ENCODE results near the gene UBASH3A.

DNA sequence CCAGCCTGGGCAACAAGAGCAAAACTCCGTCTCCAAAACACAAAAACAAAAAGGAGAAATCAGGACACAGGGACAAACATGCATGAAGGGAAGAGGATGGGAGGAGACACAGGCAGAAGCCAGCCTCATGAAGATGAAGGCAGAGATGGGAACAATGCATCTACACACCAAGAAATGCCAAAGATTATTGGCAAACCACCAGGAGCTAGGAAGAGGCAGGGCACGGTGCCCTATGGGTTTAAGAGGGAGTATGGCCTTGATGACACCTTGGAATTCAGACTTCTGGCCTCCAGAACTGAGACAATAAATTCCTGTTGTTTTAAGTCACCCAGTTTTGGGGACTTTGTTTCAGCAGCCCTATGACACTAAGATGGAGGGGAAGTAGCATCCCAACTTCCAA, 13.0 kb upstream of the UBASH3A start:
- TF ChIP-seq, protein P1, sequence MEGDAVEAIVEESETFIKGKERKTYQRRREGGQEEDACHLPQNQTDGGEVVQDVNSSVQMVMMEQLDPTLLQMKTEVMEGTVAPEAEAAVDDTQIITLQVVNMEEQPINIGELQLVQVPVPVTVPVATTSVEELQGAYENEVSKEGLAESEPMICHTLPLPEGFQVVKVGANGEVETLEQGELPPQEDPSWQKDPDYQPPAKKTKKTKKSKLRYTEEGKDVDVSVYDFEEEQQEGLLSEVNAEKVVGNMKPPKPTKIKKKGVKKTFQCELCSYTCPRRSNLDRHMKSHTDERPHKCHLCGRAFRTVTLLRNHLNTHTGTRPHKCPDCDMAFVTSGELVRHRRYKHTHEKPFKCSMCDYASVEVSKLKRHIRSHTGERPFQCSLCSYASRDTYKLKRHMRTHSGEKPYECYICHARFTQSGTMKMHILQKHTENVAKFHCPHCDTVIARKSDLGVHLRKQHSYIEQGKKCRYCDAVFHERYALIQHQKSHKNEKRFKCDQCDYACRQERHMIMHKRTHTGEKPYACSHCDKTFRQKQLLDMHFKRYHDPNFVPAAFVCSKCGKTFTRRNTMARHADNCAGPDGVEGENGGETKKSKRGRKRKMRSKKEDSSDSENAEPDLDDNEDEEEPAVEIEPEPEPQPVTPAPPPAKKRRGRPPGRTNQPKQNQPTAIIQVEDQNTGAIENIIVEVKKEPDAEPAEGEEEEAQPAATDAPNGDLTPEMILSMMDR (IDR thresholded peaks at IDR 0.05): no peak
- TF ChIP-seq, protein P2, sequence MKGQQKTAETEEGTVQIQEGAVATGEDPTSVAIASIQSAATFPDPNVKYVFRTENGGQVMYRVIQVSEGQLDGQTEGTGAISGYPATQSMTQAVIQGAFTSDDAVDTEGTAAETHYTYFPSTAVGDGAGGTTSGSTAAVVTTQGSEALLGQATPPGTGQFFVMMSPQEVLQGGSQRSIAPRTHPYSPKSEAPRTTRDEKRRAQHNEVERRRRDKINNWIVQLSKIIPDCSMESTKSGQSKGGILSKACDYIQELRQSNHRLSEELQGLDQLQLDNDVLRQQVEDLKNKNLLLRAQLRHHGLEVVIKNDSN (IDR thresholded peaks at IDR 0.05; ENCODE audit: borderline replicate concordance, low read depth): no peak
- TF ChIP-seq POLR2AphosphoS5 (IDR thresholded peaks at IDR 0.05; ENCODE audit: low read depth, low read length) (no peak), TAF1 (IDR thresholded peaks at IDR 0.05; ENCODE audit: borderline replicate concordance, low read depth, low read length) (no peak), NRF1 (IDR thresholded peaks at IDR 0.05; ENCODE audit: low read depth, low read length) (no peak), GABPA (IDR thresholded peaks at IDR 0.05; ENCODE audit: low read depth) (no peak)
- TF ChIP-seq, protein P3, sequence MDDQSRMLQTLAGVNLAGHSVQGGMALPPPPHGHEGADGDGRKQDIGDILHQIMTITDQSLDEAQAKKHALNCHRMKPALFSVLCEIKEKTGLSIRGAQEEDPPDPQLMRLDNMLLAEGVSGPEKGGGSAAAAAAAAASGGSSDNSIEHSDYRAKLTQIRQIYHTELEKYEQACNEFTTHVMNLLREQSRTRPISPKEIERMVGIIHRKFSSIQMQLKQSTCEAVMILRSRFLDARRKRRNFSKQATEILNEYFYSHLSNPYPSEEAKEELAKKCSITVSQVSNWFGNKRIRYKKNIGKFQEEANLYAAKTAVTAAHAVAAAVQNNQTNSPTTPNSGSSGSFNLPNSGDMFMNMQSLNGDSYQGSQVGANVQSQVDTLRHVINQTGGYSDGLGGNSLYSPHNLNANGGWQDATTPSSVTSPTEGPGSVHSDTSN (IDR thresholded peaks at IDR 0.05): no peak
